Inflammatory macrophage treated with lipopolysaccharide for 4 hours (primary cell): ENCODE measurements around the gene D2HGDH.

Experiments used
- DNase-seq: peaks from one replicate; pipeline ENCODE4 v3.0.0-alpha.2; 2020

Gene D2HGDH

GRCh38 chr2:241734467-241735208 is at the start of gene D2HGDH:
TSS of gene D2HGDH (plus strand) at chr2:241734630. CDS start at chr2:241735225, 595 bp downstream.
- DNase-seq = peak; percentile 92

- DNase-seq = no peak
Measured at GRCh38 chr2:241686324-241686649, 48.1 kb upstream of the D2HGDH start.

- DNase-seq = peak; percentile 98
Measured at GRCh38 chr2:241686650-241687425, 47.6 kb upstream of the D2HGDH start, which contains the start of gene DTYMK. TSS of gene DTYMK (minus strand) at chr2:241686815. CDS start at chr2:241686783, 32 bp downstream.

- no peak for DNase-seq
Measured at GRCh38 chr2:241689306-241689705, 45.1 kb upstream of the D2HGDH start.

- no peak for DNase-seq
Measured at GRCh38 chr2:241690202-241690717, 44.2 kb upstream of the D2HGDH start.

- DNase-seq = no peak
Measured at GRCh38 chr2:241692448-241692847, 42.0 kb upstream of the D2HGDH start.

- no peak for DNase-seq
Measured at GRCh38 chr2:241695651-241696050, 38.8 kb upstream of the D2HGDH start.

- DNase-seq = no peak
Measured at GRCh38 chr2:241701149-241701398, 33.4 kb upstream of the D2HGDH start.

GRCh38 chr2:241701399-241702154 is 32.9 kb upstream of the D2HGDH start, which contains the start of gene ING5:
TSS of gene ING5 (plus strand) at chr2:241702039. CDS start at chr2:241702066, 27 bp downstream.
- DNase-seq = peak; percentile 95

- DNase-seq = peak; percentile 80
Measured at GRCh38 chr2:241702155-241703031, 32.0 kb upstream of the D2HGDH start.

- DNase-seq = no peak
Measured at GRCh38 chr2:241703032-241703604, 31.3 kb upstream of the D2HGDH start.

GRCh38 chr2:241706537-241706936 is 27.9 kb upstream of the D2HGDH start:
- DNase-seq = no peak

- no peak for DNase-seq
Measured at GRCh38 chr2:241708879-241709278, 25.6 kb upstream of the D2HGDH start.

- DNase-seq = no peak
Measured at GRCh38 chr2:241719093-241719492, 15.3 kb upstream of the D2HGDH start.

GRCh38 chr2:241720099-241720498 is 14.3 kb upstream of the D2HGDH start:
- DNase-seq = no peak

GRCh38 chr2:241720560-241720959 is 13.9 kb upstream of the D2HGDH start:
- no peak for DNase-seq

GRCh38 chr2:241721852-241722251 is 12.6 kb upstream of the D2HGDH start:
- DNase-seq = no peak

- no peak for DNase-seq
Measured at GRCh38 chr2:241722896-241723454, 11.5 kb upstream of the D2HGDH start.

- no peak for DNase-seq
Measured at GRCh38 chr2:241724259-241724974, 10.0 kb upstream of the D2HGDH start.

GRCh38 chr2:241724975-241725870 is 9.2 kb upstream of the D2HGDH start:
- DNase-seq = no peak
